ENCODE data around the gene HDAC4.

GRCh38 chr2:239060676-239061075, 340.1 kb downstream of the HDAC4 start:
- TF ChIP-seq TEAD4 (IDR thresholded peaks at IDR 0.05) (no peak), REST (IDR thresholded peaks at IDR 0.05; ENCODE audit: low read depth) (no peak), RAD21 (IDR thresholded peaks at IDR 0.05; ENCODE audit: low read depth) (no peak), EP300 (IDR thresholded peaks at IDR 0.05; ENCODE audit: borderline replicate concordance) (no peak), MAX (IDR thresholded peaks at IDR 0.05) (no peak), YY1 (IDR thresholded peaks at IDR 0.05; ENCODE audit: low read depth) (no peak), EGR1 (IDR thresholded peaks at IDR 0.05) (no peak), ZBTB7A (IDR thresholded peaks at IDR 0.05; ENCODE audit: low read depth) (no peak), USF1 (IDR thresholded peaks at IDR 0.05) (no peak), CREB1 (IDR thresholded peaks at IDR 0.05; ENCODE audit: low read depth) (no peak), TCF12 (IDR thresholded peaks at IDR 0.05; ENCODE audit: low read depth) (no peak), TAF1 (IDR thresholded peaks at IDR 0.05; ENCODE audit: low read depth) (no peak), FOXM1 (IDR thresholded peaks at IDR 0.05; ENCODE audit: borderline replicate concordance, low read depth) (no peak), CEBPB (IDR thresholded peaks at IDR 0.05) (no peak)

All from Ishikawa (cell line).